GM19438 (cell line): ENCODE results near the gene DBNDD2.

Experiments used
- ATAC-seq: cut with Tn5 transposase; IDR thresholded peaks from one replicate; pipeline ENCODE4 v1.9.1; 2021; ENCODE audit warnings: low read depth; ENCODE audit not compliant: unreplicated experiment

The DBNDD2 gene, protein sequence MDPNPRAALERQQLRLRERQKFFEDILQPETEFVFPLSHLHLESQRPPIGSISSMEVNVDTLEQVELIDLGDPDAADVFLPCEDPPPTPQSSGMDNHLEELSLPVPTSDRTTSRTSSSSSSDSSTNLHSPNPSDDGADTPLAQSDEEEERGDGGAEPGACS

GRCh38 chr20:45407783-45408645 is at the start of gene DBNDD2:
Gene DBNDD2, plus strand, starts transcription at chr20:45408289. Its CDS starts 179 bp downstream, at chr20:45408468.
- no peak for ATAC-seq

DNA sequence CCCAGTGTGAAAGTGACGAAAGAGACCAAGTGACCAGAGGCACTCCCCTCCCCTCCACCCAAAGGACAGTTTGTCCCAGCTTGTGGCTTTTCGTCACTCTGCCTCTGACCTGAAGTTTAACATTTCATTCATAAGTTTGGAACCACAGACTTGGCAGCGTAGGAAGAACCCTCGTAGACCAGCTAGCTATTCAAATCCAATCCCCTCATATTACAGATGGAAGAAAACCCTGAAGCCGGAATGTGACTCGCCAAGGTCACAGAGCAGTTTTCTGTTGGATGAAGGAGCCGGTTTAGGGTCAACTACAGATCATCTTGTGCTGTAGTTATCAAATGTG is 49.1 kb upstream of the DBNDD2 start:
- ATAC-seq = no peak

DNA sequence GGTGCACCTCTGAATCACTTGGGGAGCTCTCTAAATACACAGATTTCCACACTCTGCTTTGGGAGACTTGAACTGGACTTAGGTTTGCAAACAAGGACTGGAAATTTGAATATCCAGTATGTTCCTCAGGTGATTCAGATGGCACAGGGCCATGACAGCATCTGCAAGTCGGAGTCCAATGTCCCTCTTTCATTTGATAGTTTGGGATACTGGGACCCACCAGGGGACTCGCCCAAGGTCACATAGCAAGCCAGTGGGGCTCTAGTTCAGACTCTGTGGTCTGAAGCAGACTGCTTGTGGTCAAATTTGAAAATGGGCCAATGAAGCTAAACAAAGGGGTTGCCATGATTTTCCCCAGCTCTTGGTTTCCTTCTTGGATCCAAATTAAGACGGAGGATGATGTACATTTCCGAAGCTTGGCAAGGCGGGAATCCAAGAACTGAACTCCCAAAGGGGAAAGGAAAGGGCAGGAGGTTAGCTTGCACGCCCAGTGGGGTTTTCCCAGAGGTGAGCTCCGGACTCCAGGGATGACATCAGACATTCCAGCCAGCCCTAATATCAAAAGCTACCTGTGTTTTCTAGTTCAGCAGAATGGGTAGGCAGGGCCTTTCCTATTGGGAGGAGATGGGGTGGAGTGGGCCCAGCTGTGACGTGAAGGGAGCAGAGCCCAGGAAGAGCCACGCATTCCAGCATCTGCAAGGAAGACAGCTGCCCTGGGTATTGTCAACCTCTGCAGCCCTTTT is 48.5 kb upstream of the DBNDD2 start:
- no peak for ATAC-seq

- no peak for ATAC-seq
Observed at GRCh38 chr20:45361793-45362192, 46.3 kb upstream of the DBNDD2 start.

DNA sequence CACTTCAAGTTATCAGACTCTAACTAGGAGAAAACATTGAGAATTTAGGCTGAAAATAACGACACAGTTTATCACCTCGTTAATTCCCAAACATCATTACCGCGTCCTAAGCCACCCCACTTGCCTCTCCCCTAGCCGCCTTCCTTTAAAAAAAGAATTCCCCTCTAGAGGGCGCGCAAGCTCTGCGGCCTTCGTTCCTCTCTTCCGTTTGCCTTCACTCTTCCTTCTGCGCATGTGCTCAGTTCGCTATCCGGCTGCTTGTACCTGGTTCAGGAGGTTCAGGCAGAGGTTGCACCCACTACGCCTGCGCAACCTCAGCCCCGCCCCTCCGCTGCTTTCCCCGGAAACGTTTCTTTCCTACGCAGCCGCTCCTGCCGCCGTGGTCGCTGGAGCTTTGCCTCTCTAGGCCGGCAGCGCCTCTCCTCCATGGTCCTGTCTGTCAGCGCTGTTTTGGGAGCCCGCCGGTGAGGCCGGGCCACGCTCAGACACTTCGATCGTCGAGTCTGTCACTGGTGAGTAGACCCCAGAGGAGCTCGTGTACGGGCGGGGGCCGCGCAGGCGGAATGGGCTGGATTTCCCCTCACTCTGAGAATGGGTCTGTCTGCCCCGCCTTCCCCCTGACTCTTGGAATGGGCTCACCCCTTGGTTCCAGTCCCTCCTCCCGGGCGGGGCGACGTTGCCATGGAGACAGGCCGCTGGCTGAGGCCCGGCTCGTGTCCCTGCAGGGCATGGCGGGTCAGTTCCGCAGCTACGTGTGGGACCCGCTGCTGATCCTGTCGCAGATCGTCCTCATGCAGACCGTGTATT is 45.1 kb upstream of the DBNDD2 start, which contains the start of gene SYS1:
Gene SYS1, plus strand, starts transcription at position 353 of the 807 bp plus-strand sequence. Its CDS starts 376 bp downstream, at position 729.
- peak; percentile 70 for ATAC-seq

- ATAC-seq = no peak
Observed at GRCh38 chr20:45363611-45364492, 44.2 kb upstream of the DBNDD2 start.

DNA sequence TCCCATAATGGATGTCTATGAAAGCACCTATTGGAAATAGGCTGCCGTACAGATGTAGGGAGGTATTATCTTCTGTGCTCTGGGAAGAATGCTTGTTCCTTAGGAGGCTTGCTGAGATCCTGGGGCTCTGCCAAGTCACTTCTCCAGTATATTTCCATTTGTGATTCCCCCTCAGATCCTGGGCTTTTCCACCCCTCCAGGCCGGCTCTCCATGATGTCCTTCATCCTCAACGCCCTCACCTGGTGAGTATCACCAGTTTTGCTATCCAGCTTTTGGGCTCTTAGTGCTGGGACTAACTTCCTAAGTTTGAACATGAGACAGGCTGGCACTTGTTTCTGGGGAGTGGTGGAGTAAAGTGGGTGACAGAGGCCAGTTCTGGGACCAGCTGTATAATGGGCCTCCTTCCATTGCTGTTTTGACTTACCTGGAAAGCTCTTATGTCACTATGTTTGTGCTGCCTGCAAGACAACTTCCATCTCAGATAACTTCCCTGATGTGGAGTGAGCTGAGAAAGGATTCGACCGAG is 42.6 kb upstream of the DBNDD2 start:
- ATAC-seq = no peak

- no peak for ATAC-seq
Observed at GRCh38 chr20:45366192-45366591, 41.9 kb upstream of the DBNDD2 start.

DNA sequence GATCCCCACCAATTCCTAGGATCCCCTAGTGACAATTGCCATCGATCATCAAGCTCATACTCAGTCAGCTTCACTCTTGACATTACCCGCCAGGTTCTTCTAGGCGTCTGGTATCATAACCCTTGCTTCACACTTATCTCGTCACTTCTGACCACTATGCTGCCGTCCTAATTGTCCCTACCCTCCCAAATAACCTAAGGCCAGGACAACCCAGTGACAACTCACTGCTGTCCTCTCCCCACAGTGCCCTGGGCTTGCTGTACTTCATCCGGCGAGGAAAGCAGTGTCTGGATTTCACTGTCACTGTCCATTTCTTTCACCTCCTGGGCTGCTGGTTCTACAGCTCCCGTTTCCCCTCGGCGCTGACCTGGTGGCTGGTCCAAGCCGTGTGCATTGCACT is 41.5 kb upstream of the DBNDD2 start:
- ATAC-seq = no peak

DNA sequence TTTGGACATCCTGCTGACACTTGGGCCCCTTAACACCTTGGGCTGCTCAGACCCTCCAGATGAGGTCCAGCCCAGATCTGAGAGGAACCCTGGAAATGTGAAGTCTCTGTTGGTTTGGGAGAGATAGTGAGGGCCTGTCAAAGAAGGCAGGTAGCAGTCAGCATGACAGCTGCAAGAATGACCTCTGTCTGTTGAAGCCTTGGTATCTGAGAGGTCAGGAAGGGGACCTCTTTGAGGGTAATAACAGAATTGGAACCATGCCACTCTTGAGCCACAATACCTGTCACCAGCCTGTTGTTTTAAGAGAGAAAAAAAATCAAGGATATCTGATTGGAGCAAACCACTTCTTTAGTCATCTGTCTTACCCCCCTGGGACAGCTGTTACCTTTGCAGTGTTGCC is 41.0 kb upstream of the DBNDD2 start:
- no peak for ATAC-seq

DNA sequence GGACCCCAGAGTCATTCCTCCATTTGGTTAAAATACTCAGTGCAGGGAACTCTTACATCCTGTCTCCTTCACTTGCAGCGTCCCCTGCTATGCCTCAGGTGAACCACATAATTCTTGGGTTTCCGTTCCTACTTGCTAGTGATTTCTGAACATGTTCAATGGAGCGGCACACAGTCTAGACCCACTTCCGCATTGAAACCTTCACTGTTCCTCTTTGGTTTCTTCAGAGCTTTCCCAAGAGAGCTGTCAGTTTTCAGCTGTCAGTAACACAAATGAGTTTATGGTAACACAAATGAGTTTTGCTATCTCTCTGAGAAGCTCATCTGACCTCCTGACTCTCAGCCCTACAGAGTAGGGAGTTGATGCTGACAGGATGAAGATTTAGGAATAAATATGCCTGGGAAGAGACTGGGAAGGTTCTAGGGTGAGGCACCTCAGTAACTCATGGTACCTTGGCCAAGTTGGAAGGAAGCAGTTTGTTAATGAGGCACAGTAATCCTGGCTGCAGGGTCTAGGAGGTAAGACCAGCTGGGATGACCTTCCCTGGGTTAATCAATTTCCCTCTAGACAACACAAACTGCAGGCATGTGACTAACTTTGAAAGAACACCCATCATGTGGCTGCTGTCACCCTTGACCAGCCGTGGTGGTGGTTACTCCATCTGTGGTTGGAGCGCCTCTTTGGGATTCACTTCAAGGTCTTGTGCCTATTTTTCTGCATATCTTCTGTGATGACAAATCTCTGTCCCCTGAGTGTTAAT is 39.7 kb upstream of the DBNDD2 start:
- ATAC-seq = peak; percentile 76

DNA sequence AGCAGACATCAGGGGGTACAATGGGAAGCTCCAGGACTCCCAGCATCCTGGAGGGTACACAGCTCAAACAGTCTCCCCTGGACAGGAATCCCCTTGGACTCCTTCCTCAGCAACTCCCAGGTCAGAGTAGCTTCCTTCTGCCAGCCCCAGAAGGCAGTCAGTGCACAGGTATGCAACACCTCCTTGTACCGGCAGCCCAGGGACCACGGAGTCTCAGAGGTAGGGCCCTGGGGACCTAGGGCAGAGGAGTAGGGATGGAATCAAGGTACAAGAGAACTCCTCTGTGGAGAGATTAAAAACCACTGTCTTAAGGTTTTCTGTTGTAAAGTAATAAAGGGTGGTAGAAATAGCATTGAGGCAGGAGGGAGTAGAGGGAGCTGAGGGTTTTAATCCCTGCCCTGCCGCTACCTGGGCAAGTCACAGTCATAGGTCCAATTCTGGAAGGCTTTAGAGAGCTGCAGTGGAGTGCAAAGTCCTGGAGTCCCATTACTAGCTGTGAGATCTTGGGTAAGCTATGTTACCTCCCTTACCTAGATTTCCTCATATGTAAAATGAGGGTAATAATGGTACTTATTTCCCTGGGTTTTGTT is 37.4 kb upstream of the DBNDD2 start:
- no peak for ATAC-seq

- no peak for ATAC-seq
Observed at GRCh38 chr20:45372241-45372640, 35.8 kb upstream of the DBNDD2 start.

GRCh38 chr20:45372646-45373352 is 35.3 kb upstream of the DBNDD2 start:
- ATAC-seq = no peak

DNA sequence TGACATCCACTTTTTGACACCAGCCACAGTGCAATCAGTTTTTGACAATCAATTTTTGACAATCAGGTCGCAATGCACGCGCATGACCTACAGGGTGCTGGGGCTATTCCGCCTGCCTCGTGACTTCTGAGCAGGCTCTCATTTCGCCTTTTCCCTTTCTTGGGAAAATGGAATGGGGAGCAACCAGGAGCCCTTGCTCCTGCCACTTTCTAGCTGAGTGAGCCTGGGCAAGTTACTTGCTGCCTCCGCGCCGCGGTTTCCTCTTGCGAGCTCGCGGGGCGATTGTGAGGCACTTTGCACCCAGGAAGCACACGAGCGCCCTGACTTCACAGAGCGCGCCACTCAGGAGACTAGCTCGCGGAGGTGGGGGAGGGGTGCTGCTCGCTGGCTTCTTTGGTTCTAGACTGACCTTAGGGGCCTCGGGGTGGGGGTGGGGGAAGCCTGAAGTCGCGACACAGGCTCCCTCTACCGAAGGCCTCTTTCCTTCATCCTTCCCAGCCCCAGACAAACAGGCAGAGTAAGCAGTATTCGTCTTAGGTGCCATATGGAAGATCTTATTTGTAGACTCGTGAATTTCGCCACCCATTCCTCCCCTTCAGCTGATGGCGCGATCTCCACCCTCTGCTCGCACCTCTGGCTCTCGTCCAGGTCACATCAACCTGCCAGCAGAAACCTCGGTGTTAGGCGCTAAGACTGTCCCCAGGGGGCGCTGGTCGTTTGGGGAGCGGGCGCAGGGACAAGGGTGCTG is 34.6 kb upstream of the DBNDD2 start:
- ATAC-seq = no peak

DNA sequence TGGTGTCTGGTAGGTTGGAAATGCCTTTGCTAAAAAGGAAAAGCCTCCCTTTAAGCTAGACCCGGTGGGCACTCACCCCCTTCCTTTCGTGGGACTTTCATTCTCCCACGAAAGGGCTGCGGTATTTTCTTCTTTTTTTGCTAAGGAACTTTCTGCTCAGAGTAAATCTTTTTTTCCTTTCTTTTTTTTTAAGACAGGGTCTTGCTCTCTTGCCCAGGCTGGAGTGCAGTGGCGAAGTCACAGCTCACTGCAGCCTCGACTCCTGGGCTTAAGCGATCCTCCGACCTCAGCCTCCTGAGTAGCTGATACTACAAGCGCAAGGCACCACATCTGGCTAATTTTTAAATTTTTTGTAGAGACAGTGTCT is 34.0 kb upstream of the DBNDD2 start:
- ATAC-seq = no peak

GRCh38 chr20:45374966-45375365 is 33.1 kb upstream of the DBNDD2 start:
- no peak for ATAC-seq
